Thyroid gland (tissue), 4 donors: ENCODE measurements around the gene WNT9A.
"Not testable (repeated sequence)": the region's sequence is repeated elsewhere in the genome, so short reads cannot be mapped to it uniquely, and the experiment has no call there.

Source experiments
- CTCF ChIP-seq, 6 experiments: fragments of 200-600 bp in 3 of 6; fragments of 450-650 bp in 3 of 6; sonication (generic) in 3 of 6; IDR thresholded peaks; one replicate each; pipeline ENCODE4 v1.5.1; 2016 to 2019; ENCODE audit warnings: antibody characterized with exemption in 6 of 6, mild to moderate bottlenecking in 2 of 6, inconsistent platforms in 1 of 6, moderate library complexity in 1 of 6
- POLR2A ChIP-seq, 2 donors: fragments of 450-650 bp; IDR thresholded peaks; one replicate each; pipeline ENCODE4 v1.6.1; 2017; ENCODE audit warnings: antibody characterized with exemption in 2 of 2, mild to moderate bottlenecking in 2 of 2, moderate library complexity in 1 of 2

- TF ChIP-seq CTCF, POLR2A (IDR thresholded peaks at IDR 0.05): not testable (repeated sequence)
Measured at GRCh38 chr1:227966733-227967132, 19.0 kb upstream of the WNT9A start.
